ENCODE measurements around the gene RAB3GAP2. TPM values are rescaled to one million over a fixed set of nuclear protein-coding genes. Genes with fewer than 3 reads are reported as not detected.

Gene RAB3GAP2
- total and polyA plus RNA-seq, 2 experiments from 2014 or later = 9.9 to 14.5 TPM

DNA sequence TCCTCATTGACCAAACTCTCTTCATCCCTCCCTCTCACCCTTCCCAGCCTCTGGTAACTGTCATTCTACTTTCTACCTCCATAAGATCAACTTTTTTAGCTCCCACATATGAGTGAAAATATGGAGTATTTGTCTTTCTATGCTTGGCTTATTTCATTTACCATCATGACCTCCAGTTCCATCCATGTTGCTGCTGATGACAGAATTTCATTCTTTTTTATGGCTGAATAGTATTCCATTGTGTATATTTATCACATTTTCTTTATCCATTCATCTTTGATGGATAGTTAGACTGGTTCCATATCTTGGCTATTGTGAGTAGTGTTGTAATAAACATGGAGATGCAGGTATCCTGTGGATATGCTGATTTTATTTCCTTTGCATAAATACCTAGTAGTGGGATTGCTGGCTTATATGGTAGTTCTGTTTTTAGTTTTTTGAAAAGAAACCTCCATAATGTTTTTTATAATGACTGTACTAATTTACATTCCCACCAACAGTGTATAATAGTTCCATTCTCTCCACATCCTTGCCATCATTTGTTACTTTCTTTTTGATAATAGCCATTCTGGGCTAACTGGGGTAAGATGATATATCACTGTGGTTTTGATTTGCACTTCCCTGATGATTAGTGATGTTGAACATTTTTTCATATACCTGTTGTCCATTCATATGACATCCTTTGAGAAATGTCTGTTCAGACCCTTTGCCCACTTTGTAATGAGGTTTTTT lies 142.6 kb downstream of the RAB3GAP2 start:
- Histone ChIP-seq H3K27me3 (no peaks in the 10 kb centered on the region), H3K4me3 (no peak overlapping the region), H3K4me1 (ENCODE audit: low read depth) (peaks cover 2% of the 10 kb centered on the region), H3K27ac (no peak overlapping the region), H3K36me3 (peaks cover 22% of the 10 kb centered on the region), H3K9me3 (ENCODE audit: low read depth) (no peaks in the 10 kb centered on the region)
- TF ChIP-seq, protein P1, sequence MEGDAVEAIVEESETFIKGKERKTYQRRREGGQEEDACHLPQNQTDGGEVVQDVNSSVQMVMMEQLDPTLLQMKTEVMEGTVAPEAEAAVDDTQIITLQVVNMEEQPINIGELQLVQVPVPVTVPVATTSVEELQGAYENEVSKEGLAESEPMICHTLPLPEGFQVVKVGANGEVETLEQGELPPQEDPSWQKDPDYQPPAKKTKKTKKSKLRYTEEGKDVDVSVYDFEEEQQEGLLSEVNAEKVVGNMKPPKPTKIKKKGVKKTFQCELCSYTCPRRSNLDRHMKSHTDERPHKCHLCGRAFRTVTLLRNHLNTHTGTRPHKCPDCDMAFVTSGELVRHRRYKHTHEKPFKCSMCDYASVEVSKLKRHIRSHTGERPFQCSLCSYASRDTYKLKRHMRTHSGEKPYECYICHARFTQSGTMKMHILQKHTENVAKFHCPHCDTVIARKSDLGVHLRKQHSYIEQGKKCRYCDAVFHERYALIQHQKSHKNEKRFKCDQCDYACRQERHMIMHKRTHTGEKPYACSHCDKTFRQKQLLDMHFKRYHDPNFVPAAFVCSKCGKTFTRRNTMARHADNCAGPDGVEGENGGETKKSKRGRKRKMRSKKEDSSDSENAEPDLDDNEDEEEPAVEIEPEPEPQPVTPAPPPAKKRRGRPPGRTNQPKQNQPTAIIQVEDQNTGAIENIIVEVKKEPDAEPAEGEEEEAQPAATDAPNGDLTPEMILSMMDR (IDR thresholded peaks at IDR 0.05; ENCODE audit: low read depth, low read length) = no peak
- no peak for DNase-seq (ENCODE audit: low read depth in 1 of 2, low spot score in 1 of 2)

GRCh38 chr1:220127076-220127475 lies 145.2 kb downstream of the RAB3GAP2 start:
- peaks cover 16% of the 10 kb centered on the region for H3K36me3 ChIP-seq
- TF ChIP-seq, protein P1 (IDR thresholded peaks at IDR 0.05; ENCODE audit: low read depth, low read length) = no peak
- no peaks in the 10 kb centered on the region for H3K9me3 ChIP-seq (ENCODE audit: low read depth)
- DNase-seq (ENCODE audit: low read depth in 1 of 2, low spot score in 1 of 2) = no peak
- no peaks in the 10 kb centered on the region for H3K27me3 ChIP-seq
- peaks cover 7% of the 10 kb centered on the region for H3K4me1 ChIP-seq (ENCODE audit: low read depth)
- H3K27ac ChIP-seq = no peak overlapping the region
- H3K4me3 ChIP-seq = no peak overlapping the region

DNA sequence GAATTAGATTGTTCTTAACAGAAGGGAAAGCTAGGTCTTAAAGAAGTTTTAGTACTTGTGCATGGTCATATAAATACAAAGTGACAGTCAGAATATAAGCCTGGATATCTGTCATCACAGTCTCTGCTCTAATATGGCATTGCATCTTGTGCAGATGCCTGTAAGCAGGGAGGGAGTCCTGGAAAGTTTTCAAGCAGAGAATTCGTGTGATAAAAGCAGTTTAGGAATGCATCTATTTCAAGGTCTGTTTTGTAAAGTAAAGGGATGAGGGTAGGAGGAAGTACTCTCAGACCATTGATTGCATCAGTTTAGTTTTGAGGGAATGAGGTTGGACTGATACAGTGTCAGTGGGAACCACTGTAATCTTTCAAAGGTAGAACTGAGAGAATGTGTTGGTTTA lies 147.7 kb downstream of the RAB3GAP2 start:
- TF ChIP-seq, protein P1 (IDR thresholded peaks at IDR 0.05; ENCODE audit: low read depth, low read length) = no peak
- H3K27ac ChIP-seq = peak overlapping the region; percentile 52

GRCh38 chr1:220123889-220124288 lies 148.4 kb downstream of the RAB3GAP2 start:
- H3K4me1 ChIP-seq (ENCODE audit: low read depth) = peaks cover 7% of the 10 kb centered on the region
- H3K4me3 ChIP-seq = no peak overlapping the region
- TF ChIP-seq, protein P1 (IDR thresholded peaks at IDR 0.05; ENCODE audit: low read depth, low read length) = peak; percentile 44
- H3K27me3 ChIP-seq = no peaks in the 10 kb centered on the region
- peak in 1 of 2 donors; percentile 14 for DNase-seq (ENCODE audit: low read depth in 1 of 2, low spot score in 1 of 2)
- no peak overlapping the region for H3K27ac ChIP-seq
- peaks cover 9% of the 10 kb centered on the region for H3K36me3 ChIP-seq
- H3K9me3 ChIP-seq (ENCODE audit: low read depth) = no peaks in the 10 kb centered on the region

More for the DNA sequence above, 147.7 kb downstream of the RAB3GAP2 start:
- H3K27me3 ChIP-seq = no peaks in the 10 kb centered on the region
- peaks cover 12% of the 10 kb centered on the region for H3K36me3 ChIP-seq
- no peak overlapping the region for H3K4me3 ChIP-seq
- peaks cover 7% of the 10 kb centered on the region for H3K4me1 ChIP-seq (ENCODE audit: low read depth)
- H3K9me3 ChIP-seq (ENCODE audit: low read depth) = no peaks in the 10 kb centered on the region
- DNase-seq (ENCODE audit: low read depth in 1 of 2, low spot score in 1 of 2) = peak in 1 of 2 donors; percentile 61

DNA sequence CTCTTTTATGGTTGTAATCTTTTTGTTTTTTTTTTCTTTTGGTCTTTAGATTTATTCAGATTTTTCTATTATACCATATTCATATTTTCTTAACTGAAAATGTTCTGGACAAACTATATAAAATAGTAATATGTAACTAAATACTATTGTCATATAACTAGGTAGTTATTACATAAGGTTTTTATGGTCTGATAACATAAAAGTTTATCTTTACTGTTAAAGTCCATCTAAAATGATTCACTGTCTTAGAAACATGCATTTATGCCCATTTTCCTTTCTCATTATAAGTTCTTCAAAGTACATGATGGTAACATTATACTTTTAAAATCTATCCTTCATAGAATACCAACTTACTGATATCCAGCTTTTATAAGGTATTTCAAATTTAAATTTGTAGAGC lies 149.2 kb downstream of the RAB3GAP2 start:
- Histone ChIP-seq H3K27me3 (no peaks in the 10 kb centered on the region), H3K27ac (no peak overlapping the region), H3K36me3 (peaks cover 11% of the 10 kb centered on the region), H3K4me1 (ENCODE audit: low read depth) (peaks cover 7% of the 10 kb centered on the region), H3K4me3 (no peak overlapping the region), H3K9me3 (ENCODE audit: low read depth) (no peaks in the 10 kb centered on the region)
- no peak for DNase-seq (ENCODE audit: low read depth in 1 of 2, low spot score in 1 of 2)
- TF ChIP-seq, protein P1 (IDR thresholded peaks at IDR 0.05; ENCODE audit: low read depth, low read length) = no peak
